Right ventricle myocardium superior (tissue), 1 donor: ENCODE measurements around the gene NAIP. TPM values are rescaled to one million over a fixed set of nuclear protein-coding genes. Genes with fewer than 3 reads are reported as not detected.
"Not testable (repeated sequence)": the region's sequence is repeated elsewhere in the genome, so short reads cannot be mapped to it uniquely, and the experiment has no call there.

ENCODE experiments used
- ATAC-seq: fragments of 200-7000 bp; cut with Tn5 transposase; one replicate; pipeline ENCODE4 v1.9.1; 2020; ENCODE audit warnings: mild to moderate bottlenecking; ENCODE audit not compliant: poor library complexity
- DNase-seq: peaks from one replicate; pipeline ENCODE4 v3.0.0-alpha.2; 2020
- intact Hi-C: fragments of 100-400 bp; cut with DNase I; formaldehyde crosslinking; loops from one replicate; pipeline ENCODE4 v1.11.2; 2022
- long read RNA-seq: library from polyadenylated mRNA; unstranded; transcript quantifications from one replicate; pipeline ENCODE4 v2.0.0, GENCODE V29; 2021
- total RNA-seq: library from RNA; stranded (reverse); fragmentation: NEBNext Ultra II Directional; extraction: Animal tissue kit (Norgen Biotek cat#: 25700); gene quantifications from one replicate; pipeline ENCODE4 v1.2.1, GENCODE V29; 2021
- donor health status: DM: no; HTN: yes; CAD: no; lungs with severe emphysema.

The NAIP gene
- 4.2 TPM for total RNA-seq
- long read RNA-seq = 0 reads

DNA sequence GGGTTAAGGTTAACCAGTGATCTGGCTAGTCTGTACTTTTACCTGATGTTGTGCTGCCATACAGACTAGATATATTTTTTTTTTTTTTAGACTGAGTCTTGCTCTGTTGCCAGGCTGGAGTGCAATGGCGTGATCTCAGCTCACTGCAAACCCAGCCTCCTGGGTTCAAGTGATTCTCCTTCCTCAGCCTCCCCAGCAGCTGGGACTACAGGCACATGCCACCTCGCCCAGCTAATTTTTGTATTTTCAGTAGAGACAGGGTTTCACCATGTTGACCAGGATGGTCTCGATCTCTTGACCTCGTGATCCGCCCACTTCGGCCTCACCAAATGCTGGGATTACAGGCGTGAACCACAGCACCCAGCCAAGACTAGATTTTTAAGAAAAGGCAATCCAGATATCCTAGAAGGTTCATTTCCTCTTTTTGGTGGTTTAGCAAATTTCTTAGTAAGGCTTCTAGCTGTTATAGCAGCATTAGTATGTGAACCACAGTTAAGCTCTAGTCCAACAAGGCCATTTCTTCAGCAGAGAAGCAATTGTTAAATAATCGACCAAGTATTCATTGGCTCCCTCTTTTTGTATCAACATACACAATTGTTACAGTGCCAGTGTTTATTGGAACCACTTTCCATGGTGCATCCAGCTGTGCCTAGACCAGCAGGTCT, at the start of gene NAIP:
TSS of gene NAIP (minus strand) at position 51 of the 665 bp plus-strand sequence. CDS start 12,424 bp downstream, outside the sequence.
- DNase-seq, intact Hi-C loops, ATAC-seq: not testable (repeated sequence)

DNA sequence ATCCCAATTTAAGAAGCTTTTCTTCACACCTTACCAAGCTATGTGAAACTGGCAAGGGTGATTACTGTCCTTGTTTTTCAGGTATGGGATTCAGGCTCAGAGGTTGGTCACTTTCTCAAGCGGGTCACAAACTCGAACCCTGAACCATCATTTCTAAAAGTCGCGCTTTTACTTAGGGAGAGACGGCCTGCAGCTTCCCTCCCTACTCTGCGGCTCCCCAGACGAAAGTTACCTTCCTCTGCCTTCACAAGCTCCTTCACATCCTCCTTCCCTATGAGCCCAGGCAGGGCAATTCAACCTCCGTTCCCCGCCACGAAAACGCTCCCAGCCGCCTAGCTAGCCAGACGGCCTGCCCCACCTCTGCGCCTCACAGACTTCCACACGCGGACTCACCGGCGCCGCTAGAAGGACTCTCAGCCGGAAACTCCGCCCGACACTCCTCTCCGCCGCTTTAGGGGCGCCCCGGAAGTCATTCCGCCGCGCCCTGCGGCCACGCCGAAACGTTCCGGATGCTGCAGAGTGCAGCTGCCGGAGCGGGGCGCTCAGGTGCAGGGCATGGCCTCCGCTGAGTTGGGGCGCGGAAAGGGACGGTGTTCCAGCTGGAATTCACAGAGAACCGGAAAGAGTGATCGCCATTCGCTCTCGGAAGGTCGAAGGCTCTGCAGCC, 42.3 kb upstream of the NAIP start, which contains the start of gene GTF2H2:
TSS of gene GTF2H2 (minus strand) at position 415 of the 667 bp plus-strand sequence. CDS start 4,913 bp downstream, outside the sequence.
- intact Hi-C loops = not testable (repeated sequence)

DNA sequence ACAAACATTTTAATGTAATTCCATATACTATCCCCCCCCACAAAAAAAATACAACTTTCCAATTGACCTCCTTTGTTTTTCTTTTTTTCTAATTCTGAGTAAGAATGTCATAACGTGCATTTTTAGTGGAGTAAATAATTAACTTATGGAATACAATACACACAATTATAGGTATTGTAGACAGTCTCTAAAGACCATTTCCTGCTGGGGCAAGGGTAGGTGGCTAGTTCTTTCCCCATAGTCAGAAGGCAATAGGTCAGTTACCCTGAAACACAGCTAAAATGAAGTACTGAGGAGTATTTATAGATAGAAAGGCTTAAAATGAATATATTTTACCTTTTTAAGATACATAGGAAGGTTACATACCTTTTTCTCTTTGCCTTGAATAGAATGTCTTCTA, 36.2 kb upstream of the NAIP start:
- intact Hi-C loops, ATAC-seq, DNase-seq: not testable (repeated sequence)

More for the DNA sequence above, 42.3 kb upstream of the NAIP start, which contains the start of gene GTF2H2:
- peak; percentile 99 for ATAC-seq
- not testable (repeated sequence) for DNase-seq

- DNase-seq, ATAC-seq, intact Hi-C loops: not testable (repeated sequence)
Observed at GRCh38 chr5:71059426-71059825, 34.3 kb upstream of the NAIP start.

DNA sequence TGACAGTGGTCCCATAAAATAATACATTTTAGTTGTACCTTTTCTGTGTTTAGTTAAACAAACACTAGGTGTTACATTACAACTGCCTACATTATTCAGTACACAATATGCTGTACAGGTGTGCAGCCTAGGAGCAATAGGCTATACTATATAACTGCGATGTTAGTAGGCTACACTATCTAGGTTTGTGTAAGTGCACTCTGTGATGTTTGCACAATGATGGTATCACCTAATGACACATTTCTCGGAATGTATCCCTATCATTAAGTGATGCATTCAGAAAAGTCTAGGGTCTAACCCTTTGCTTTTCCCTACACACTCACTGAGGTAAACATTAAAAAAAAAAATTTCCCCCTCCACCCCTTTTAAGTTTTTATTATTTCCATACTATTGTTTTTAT, 19.7 kb upstream of the NAIP start:
- ATAC-seq, intact Hi-C loops, DNase-seq: not testable (repeated sequence)

- DNase-seq, ATAC-seq, intact Hi-C loops: not testable (repeated sequence)
Observed at GRCh38 chr5:71044128-71044527, 19.0 kb upstream of the NAIP start.

DNA sequence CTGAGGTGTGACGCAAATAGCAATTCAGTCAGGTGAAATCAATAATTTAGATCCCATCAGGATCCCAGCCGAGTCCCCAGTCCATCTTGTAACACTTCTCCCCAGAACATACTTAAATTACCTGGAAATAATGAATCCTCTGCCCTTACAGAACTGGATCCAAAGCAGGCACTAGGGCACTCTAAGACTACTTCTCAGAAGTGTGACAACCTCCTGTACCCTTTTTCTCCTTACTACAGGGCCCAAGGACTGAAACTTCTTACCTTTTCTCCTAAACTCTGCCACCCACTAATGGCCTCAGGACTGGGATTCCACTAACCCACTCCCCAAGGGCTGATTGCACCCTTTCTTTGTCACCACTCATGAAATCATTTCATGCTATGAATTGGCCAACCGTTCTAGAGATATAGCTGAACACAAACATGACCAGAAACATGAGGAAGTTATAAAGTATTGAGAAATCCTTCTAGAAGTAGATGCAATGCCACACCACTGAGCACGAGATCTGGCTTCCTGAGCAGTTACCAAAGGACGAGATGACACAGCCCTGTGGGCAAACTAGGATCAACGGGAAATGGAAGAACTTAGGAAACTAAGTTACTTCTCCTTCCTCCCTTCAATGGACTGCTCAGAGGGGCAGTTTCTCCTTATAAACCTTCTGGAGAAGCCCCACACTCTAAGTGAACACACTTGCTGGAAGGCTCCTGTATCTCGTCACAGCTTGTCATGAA, 6.1 kb upstream of the NAIP start:
- intact Hi-C loops, DNase-seq: not testable (repeated sequence)
- peak; percentile 82 for ATAC-seq

GRCh38 chr5:71020643-71021042, 4.5 kb downstream of the NAIP start:
- peak; percentile 53 for ATAC-seq
- DNase-seq, intact Hi-C loops: not testable (repeated sequence)

DNA sequence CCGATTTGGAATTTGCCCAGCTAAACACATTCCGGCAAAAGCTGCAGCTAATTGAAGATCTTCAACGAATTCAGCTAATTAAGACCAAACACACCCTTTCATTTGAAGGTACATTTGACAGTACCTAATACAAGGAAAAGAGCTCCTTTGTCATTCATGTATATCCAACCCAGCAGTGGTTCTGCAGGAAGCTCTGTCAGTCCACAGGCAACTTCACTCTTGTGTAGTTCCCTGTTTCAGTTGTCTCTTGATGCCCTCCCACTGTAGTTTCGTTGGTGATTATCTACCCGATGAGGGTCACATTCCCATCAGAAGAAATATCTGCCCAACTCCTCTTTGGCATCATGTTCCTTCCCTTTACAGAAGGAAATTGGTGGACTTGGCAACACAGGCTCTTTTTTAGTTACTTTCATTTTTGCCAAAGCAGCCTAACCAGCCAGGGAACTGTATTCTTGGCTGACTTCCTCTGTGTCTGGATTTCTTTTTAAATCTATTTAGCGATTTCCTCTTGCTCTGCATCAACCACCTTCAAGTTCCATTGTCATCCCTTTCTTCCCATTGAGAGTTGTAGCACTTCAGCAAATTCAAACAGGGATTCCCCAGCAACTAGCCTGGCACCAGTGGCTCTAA, 6.6 kb downstream of the NAIP start:
- intact Hi-C loops, DNase-seq: not testable (repeated sequence)
- ATAC-seq = peak; percentile 48

- ATAC-seq = no peak
- no peak for DNase-seq
- intact Hi-C loops = no loop called here
Observed at GRCh38 chr5:71014176-71014575, 11.0 kb downstream of the NAIP start.

DNA sequence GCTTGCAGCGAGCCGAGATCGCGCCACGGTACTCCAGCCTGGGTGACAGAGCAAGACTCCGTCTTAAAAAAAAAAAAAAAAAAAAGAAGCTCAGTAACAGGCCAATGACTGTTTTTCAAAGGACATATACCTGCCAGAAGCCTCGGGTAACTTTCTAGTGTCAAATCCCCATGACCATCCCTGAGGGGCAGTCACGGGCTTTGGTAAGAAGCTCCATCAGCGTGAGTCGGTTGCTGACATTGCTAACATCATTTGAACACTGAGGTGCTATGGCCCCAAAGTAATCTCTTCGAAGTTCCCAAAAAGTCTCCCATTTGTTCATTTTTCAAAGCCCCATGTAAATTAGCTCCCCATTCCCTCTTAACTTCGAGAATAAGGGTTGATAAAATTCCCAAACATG, 11.6 kb downstream of the NAIP start:
- no peak for ATAC-seq
- intact Hi-C loops = no loop called here

GRCh38 chr5:71011194-71011792, 13.8 kb downstream of the NAIP start:
- ATAC-seq = no peak
- intact Hi-C loops = no loop called here

More for the DNA sequence above, 11.6 kb downstream of the NAIP start:
- no peak for DNase-seq

GRCh38 chr5:71006983-71007382, 18.2 kb downstream of the NAIP start:
- DNase-seq, ATAC-seq, intact Hi-C loops: not testable (repeated sequence)

More at GRCh38 chr5:71011194-71011792, 13.8 kb downstream of the NAIP start:
- no peak for DNase-seq

- DNase-seq, intact Hi-C loops: not testable (repeated sequence)
Observed at GRCh38 chr5:70984882-70985281, 40.3 kb downstream of the NAIP start.

GRCh38 chr5:70967220-70967619, 57.9 kb downstream of the NAIP start:
- DNase-seq, ATAC-seq, intact Hi-C loops: not testable (repeated sequence)

More at GRCh38 chr5:70984882-70985281, 40.3 kb downstream of the NAIP start:
- ATAC-seq = not testable (repeated sequence)

DNA sequence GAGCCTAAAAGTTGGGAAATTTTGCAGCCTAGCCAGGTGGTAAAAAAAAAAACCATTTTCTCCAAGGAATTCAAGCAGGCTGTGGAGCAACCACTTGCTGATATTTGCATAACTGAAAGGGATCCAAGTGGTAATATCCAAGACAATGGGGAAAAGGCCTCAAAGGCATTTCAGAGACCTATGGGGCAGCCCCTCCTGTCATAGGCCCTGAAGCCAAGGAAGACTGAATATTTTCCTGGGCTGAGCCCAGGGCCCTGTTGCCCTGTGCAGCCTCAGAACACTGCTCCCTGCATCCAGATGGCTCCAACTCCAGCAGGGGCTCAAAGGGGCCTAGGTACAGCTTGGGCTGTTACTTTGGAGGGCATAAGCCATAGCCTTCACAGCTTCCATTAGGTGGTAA, 60.6 kb downstream of the NAIP start:
- DNase-seq, intact Hi-C loops, ATAC-seq: not testable (repeated sequence)

- ATAC-seq, intact Hi-C loops, DNase-seq: not testable (repeated sequence)
Observed at GRCh38 chr5:70953068-70953467, 72.1 kb downstream of the NAIP start.

DNA sequence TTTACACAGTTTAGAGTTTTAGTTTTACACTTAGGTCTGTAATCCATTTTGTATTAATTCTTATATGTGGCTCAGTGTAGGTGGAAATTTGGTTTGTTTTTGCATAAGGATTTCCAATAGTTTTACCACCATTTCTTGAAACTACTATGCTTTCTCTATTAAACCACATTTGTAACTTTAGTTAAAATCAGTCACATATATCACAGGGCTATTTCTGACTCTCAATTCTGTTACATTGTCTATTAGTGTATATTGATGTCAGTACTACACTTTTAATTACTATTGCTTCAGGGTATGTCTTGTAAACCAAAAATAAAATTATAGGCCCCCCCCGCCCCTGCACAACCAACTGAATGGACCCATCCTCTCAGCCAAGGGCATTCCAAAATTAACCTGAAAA, 92.6 kb downstream of the NAIP start:
- DNase-seq, intact Hi-C loops, ATAC-seq: not testable (repeated sequence)
